WTC11 (cell line): Measurements from ENCODE around the gene RRAD.

Source experiments
- CTCF ChIP-seq: fragments of 200-600 bp; IDR thresholded peaks from 2 replicates; pipeline ENCODE4 v1.8.0; 2022; ENCODE audit warnings: antibody characterized with exemption
- TCF7 ChIP-seq: sonication (generic); formaldehyde crosslinking; IDR thresholded peaks from 2 replicates; pipeline ENCODE4 v1.8.0; 2022; ENCODE audit warnings: mild to moderate bottlenecking, low read depth, missing genetic modification reagents, moderate library complexity
- USF2 ChIP-seq: sonication (generic); formaldehyde crosslinking; IDR thresholded peaks from 2 replicates; pipeline ENCODE4 v1.8.1; 2023; ENCODE audit warnings: mild to moderate bottlenecking, missing genetic modification reagents, moderate library complexity

GRCh38 chr16:66882702-66883101 lies 42.6 kb downstream of the RRAD start:
- TF ChIP-seq USF2 (CRISPR knock-in tag) (no peak), CTCF (no peak), TCF7 (CRISPR knock-in tag) (no peak)
